Left ventricle myocardium inferior (tissue), 1 donor: ENCODE results near the gene SBNO1. TPM values are rescaled to one million over a fixed set of nuclear protein-coding genes. Genes with fewer than 3 reads are reported as not detected.
"Not testable (repeated sequence)": the region's sequence is repeated elsewhere in the genome, so short reads cannot be mapped to it uniquely, and the experiment has no call there.

Experiments
- DNase-seq: peaks from one replicate; pipeline ENCODE4 v3.0.0-alpha.2; 2020
- H3K27ac ChIP-seq: fragments of 200-600 bp; replicated peaks from 2 replicates; pipeline ENCODE4 v1.8.0; 2021
- H3K27me3 ChIP-seq: fragments of 200-600 bp; 2 replicates; pipeline ENCODE4 v1.8.0; 2021; ENCODE audit warnings: low read depth
- H3K36me3 ChIP-seq: fragments of 200-600 bp; 2 replicates; pipeline ENCODE4 v1.8.0; 2021
- H3K4me1 ChIP-seq: fragments of 200-600 bp; 2 replicates; pipeline ENCODE4 v1.8.0; 2021
- H3K4me3 ChIP-seq: fragments of 200-600 bp; 2 replicates; pipeline ENCODE4 v1.8.0; 2021; ENCODE audit warnings: mild to moderate bottlenecking, moderate library complexity
- H3K9me3 ChIP-seq: fragments of 200-600 bp; replicated peaks from 2 replicates; pipeline ENCODE4 v1.8.0; 2021
- CTCF ChIP-seq: fragments of 200-600 bp; IDR thresholded peaks from 2 replicates; pipeline ENCODE4 v1.8.0; 2021; ENCODE audit warnings: antibody characterized with exemption, mild to moderate bottlenecking, borderline replicate concordance
- intact Hi-C: fragments of 100-400 bp; cut with micrococcal nuclease; formaldehyde crosslinking; loops from one replicate; pipeline ENCODE4 v1.11.0; 2022
- total RNA-seq: library from RNA; stranded (reverse); fragmentation: NEBNext Ultra II Directional; extraction: Animal tissue kit (Norgen Biotek cat#: 25700); gene quantifications from one replicate; pipeline ENCODE4 v1.2.1, GENCODE V29; 2021
- donor health status: DM: no; HTN: yes; CAD: no; lungs with severe emphysema.

Gene SBNO1
- total RNA-seq, 1 donor from 2014 or later: 27.1 TPM

- TF ChIP-seq CTCF: no peak
- Histone ChIP-seq H3K4me1 (peaks cover 69% of the 10 kb centered on the region), H3K36me3 (peaks cover 22% of the 10 kb centered on the region), H3K9me3 (no peaks in the 10 kb centered on the region), H3K4me3 (peak overlapping the region; percentile 83), H3K27me3 (no peaks in the 10 kb centered on the region), H3K27ac (peak overlapping the region; percentile 97)
- intact Hi-C loops: no loop called here
- no peak for DNase-seq
Observed at GRCh38 chr12:123387508-123388176, 23.0 kb upstream of the SBNO1 start.

GRCh38 chr12:123385536-123385935 is 20.9 kb upstream of the SBNO1 start:
- peaks cover 49% of the 10 kb centered on the region for H3K4me1 ChIP-seq
- H3K36me3 ChIP-seq, H3K9me3 ChIP-seq, H3K27me3 ChIP-seq, H3K27ac ChIP-seq, DNase-seq, intact Hi-C loops, H3K4me3 ChIP-seq: not testable (repeated sequence)

GRCh38 chr12:123384994-123385376 is 20.3 kb upstream of the SBNO1 start:
- no peak for TF ChIP-seq CTCF
- no peaks in the 10 kb centered on the region for H3K9me3 ChIP-seq
- intact Hi-C loops: no loop called here
- no peaks in the 10 kb centered on the region for H3K36me3 ChIP-seq
- H3K27ac ChIP-seq: peak overlapping the region; percentile 91
- peak overlapping the region; percentile 94 for H3K4me3 ChIP-seq
- H3K27me3 ChIP-seq: no peaks in the 10 kb centered on the region
- DNase-seq: no peak
- H3K4me1 ChIP-seq: peaks cover 43% of the 10 kb centered on the region

GRCh38 chr12:123384318-123384993 is 19.8 kb upstream of the SBNO1 start:
- peak overlapping the region; percentile 91 for H3K27ac ChIP-seq
- peak overlapping the region; percentile 94 for H3K4me3 ChIP-seq
- DNase-seq: no peak
- H3K36me3 ChIP-seq: no peaks in the 10 kb centered on the region
- no peak for TF ChIP-seq CTCF
- no peaks in the 10 kb centered on the region for H3K27me3 ChIP-seq
- intact Hi-C loops: no loop called here
- H3K4me1 ChIP-seq: peaks cover 38% of the 10 kb centered on the region
- no peaks in the 10 kb centered on the region for H3K9me3 ChIP-seq

- TF ChIP-seq CTCF: no peak
- Histone ChIP-seq H3K4me3 (peak overlapping the region; percentile 94), H3K27me3 (no peaks in the 10 kb centered on the region), H3K4me1 (peaks cover 30% of the 10 kb centered on the region), H3K36me3 (no peaks in the 10 kb centered on the region), H3K27ac (no peak overlapping the region), H3K9me3 (no peaks in the 10 kb centered on the region)
- intact Hi-C loops: no loop called here
- DNase-seq: no peak
Observed at GRCh38 chr12:123382684-123383083, 18.0 kb upstream of the SBNO1 start.

- no peak overlapping the region for H3K4me3 ChIP-seq
- intact Hi-C loops: no loop called here
- no peak overlapping the region for H3K27ac ChIP-seq
- no peaks in the 10 kb centered on the region for H3K27me3 ChIP-seq
- H3K9me3 ChIP-seq: no peaks in the 10 kb centered on the region
- no peaks in the 10 kb centered on the region for H3K36me3 ChIP-seq
- H3K4me1 ChIP-seq: peaks cover 12% of the 10 kb centered on the region
- TF ChIP-seq CTCF: no peak
- no peak for DNase-seq
Observed at GRCh38 chr12:123379391-123379790, 14.7 kb upstream of the SBNO1 start.

GRCh38 chr12:123372415-123372814 is 7.8 kb upstream of the SBNO1 start:
- H3K36me3 ChIP-seq, H3K27ac ChIP-seq, intact Hi-C loops, H3K27me3 ChIP-seq, H3K4me1 ChIP-seq, H3K9me3 ChIP-seq, H3K4me3 ChIP-seq, DNase-seq: not testable (repeated sequence)

- H3K4me3 ChIP-seq, DNase-seq, intact Hi-C loops: not testable (repeated sequence)
Observed at GRCh38 chr12:123371667-123372368, 7.2 kb upstream of the SBNO1 start.

More at GRCh38 chr12:123371667-123372368, 7.2 kb upstream of the SBNO1 start:
- H3K27me3 ChIP-seq, H3K9me3 ChIP-seq, H3K27ac ChIP-seq, H3K36me3 ChIP-seq, H3K4me1 ChIP-seq: not testable (repeated sequence)
